ENCODE measurements around the gene SLC25A45. TPM values are rescaled to one million over a fixed set of nuclear protein-coding genes. Genes with fewer than 3 reads are reported as not detected.

The SLC25A45 gene
- polyA plus RNA-seq: 1 to 10 TPM; 2.4 to 6.0 TPM

- no peaks in the 10 kb centered on the region for H3K9me3 ChIP-seq (ENCODE audit: control insufficient read depth in 2 of 2, insufficient read depth in 1 of 2, low read depth in 1 of 2, low read length in 1 of 2)
- 0 to 1% methylated on average over 27 of the region's 27 CpGs for WGBS, 2 donors
- H3K27ac ChIP-seq (ENCODE audit: low read depth in 2 of 2, low read length in 1 of 2): peak within 1 kb of the TSS; percentile 98 to 100
- H3K36me3 ChIP-seq (ENCODE audit: control insufficient read depth in 2 of 2, insufficient read depth in 2 of 2, low read length in 1 of 2): no peaks in the 10 kb centered on the region
- H3K4me3 ChIP-seq (ENCODE audit: low read depth in 1 of 2, low read length in 2 of 2): peak within 1 kb of the TSS; percentile 44 to 45
- no peaks in the 10 kb centered on the region for H3K27me3 ChIP-seq (ENCODE audit: control insufficient read depth in 1 of 2, insufficient read depth in 2 of 2, low read length in 2 of 2)
- H3K4me1 ChIP-seq (ENCODE audit: control insufficient read depth in 2 of 2, insufficient read depth in 2 of 2, low read length in 1 of 2): peaks cover 2 to 25% of the 10 kb centered on the region in 2 donors
Observed at GRCh38 chr11:65382033-65382803, at the start of gene SLC25A45. Gene SLC25A45, minus strand, starts transcription at chr11:65382646. Its CDS starts 695 bp downstream, at chr11:65381951.

DNA sequence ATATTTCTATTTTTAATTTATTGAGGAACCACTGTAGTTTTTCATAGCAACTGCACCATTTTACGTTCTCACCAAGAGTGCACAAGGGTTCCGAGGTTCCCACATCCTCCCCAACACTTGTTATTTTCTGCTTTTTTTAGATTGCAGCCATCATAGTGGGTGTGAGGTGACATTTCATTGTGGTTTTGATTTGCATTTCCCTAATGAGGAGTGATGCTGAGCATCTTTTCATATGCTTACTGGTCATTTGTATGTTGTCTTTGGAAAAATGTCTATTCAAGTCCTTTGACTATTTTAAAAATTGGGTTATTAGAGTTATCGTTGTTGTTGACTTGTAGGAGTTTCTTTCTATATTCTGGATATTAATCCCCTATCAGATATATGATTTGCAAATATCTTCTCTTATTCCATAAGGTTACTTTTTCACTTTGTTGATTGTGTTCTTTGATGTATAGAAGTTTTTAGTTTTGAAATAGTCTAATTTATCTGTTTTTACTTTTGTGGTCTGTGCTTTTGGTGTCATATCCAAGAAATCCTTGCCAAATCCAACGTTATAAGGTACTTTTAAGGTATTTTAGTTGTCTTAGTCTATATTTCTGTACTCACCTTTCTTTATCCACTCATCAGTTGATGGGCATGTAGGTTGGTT is 49.1 kb upstream of the SLC25A45 start:
- Histone ChIP-seq H3K4me1 (ENCODE audit: control insufficient read depth in 2 of 2, insufficient read depth in 2 of 2, low read length in 1 of 2) (peaks cover 2 to 4% of the 10 kb centered on the region in 2 donors), H3K4me3 (ENCODE audit: low read depth in 1 of 2, low read length in 2 of 2) (no peak overlapping the region), H3K27ac (ENCODE audit: low read depth in 2 of 2, low read length in 1 of 2) (peak overlapping the region in 1 of 2 donors; percentile 42), H3K9me3 (ENCODE audit: control insufficient read depth in 2 of 2, insufficient read depth in 1 of 2, low read depth in 1 of 2, low read length in 1 of 2) (no peaks in the 10 kb centered on the region), H3K27me3 (ENCODE audit: control insufficient read depth in 1 of 2, insufficient read depth in 2 of 2, low read length in 2 of 2) (no peaks in the 10 kb centered on the region), H3K36me3 (ENCODE audit: control insufficient read depth in 2 of 2, insufficient read depth in 2 of 2, low read length in 1 of 2) (peaks cover 4 to 8% of the 10 kb centered on the region in 2 donors)
- 41 to 45% methylated on average over 4 of the region's 4 CpGs for WGBS, 2 donors

GRCh38 chr11:65430406-65431217 is 48.2 kb upstream of the SLC25A45 start:
- Histone ChIP-seq H3K27ac (ENCODE audit: low read depth in 2 of 2, low read length in 1 of 2) (peak overlapping the region; percentile 84 to 90), H3K4me1 (ENCODE audit: control insufficient read depth in 2 of 2, insufficient read depth in 2 of 2, low read length in 1 of 2) (peaks cover 2 to 4% of the 10 kb centered on the region in 2 donors), H3K36me3 (ENCODE audit: control insufficient read depth in 2 of 2, insufficient read depth in 2 of 2, low read length in 1 of 2) (peaks cover 3% of the 10 kb centered on the region in 2 donors), H3K27me3 (ENCODE audit: control insufficient read depth in 1 of 2, insufficient read depth in 2 of 2, low read length in 2 of 2) (no peaks in the 10 kb centered on the region), H3K9me3 (ENCODE audit: control insufficient read depth in 2 of 2, insufficient read depth in 1 of 2, low read depth in 1 of 2, low read length in 1 of 2) (no peaks in the 10 kb centered on the region), H3K4me3 (ENCODE audit: low read depth in 1 of 2, low read length in 2 of 2) (peak overlapping the region in 1 of 2 donors; percentile 41)
- WGBS, 2 donors: 31 to 35% methylated on average over 6 of the region's 6 CpGs

- H3K4me1 ChIP-seq (ENCODE audit: control insufficient read depth in 2 of 2, insufficient read depth in 2 of 2, low read length in 1 of 2): peaks cover 2 to 4% of the 10 kb centered on the region in 2 donors
Observed at GRCh38 chr11:65429724-65430405, 47.4 kb upstream of the SLC25A45 start.

GRCh38 chr11:65429068-65429681 is 46.7 kb upstream of the SLC25A45 start:
- WGBS, 2 donors: 8 to 10% methylated on average over 9 of the region's 9 CpGs
- no peaks in the 10 kb centered on the region for H3K27me3 ChIP-seq (ENCODE audit: control insufficient read depth in 1 of 2, insufficient read depth in 2 of 2, low read length in 2 of 2)
- H3K36me3 ChIP-seq (ENCODE audit: control insufficient read depth in 2 of 2, insufficient read depth in 2 of 2, low read length in 1 of 2): peaks cover 0 to 5% of the 10 kb centered on the region in 2 donors
- no peaks in the 10 kb centered on the region for H3K9me3 ChIP-seq (ENCODE audit: control insufficient read depth in 2 of 2, insufficient read depth in 1 of 2, low read depth in 1 of 2, low read length in 1 of 2)
- peak overlapping the region; percentile 29 to 37 for H3K4me3 ChIP-seq (ENCODE audit: low read depth in 1 of 2, low read length in 2 of 2)
- peak overlapping the region; percentile 76 to 81 for H3K27ac ChIP-seq (ENCODE audit: low read depth in 2 of 2, low read length in 1 of 2)
- H3K4me1 ChIP-seq (ENCODE audit: control insufficient read depth in 2 of 2, insufficient read depth in 2 of 2, low read length in 1 of 2): peaks cover 2 to 4% of the 10 kb centered on the region in 2 donors

More at GRCh38 chr11:65429724-65430405, 47.4 kb upstream of the SLC25A45 start:
- peaks cover 0 to 3% of the 10 kb centered on the region in 2 donors for H3K36me3 ChIP-seq (ENCODE audit: control insufficient read depth in 2 of 2, insufficient read depth in 2 of 2, low read length in 1 of 2)
- peak overlapping the region in 1 of 2 donors; percentile 41 for H3K4me3 ChIP-seq (ENCODE audit: low read depth in 1 of 2, low read length in 2 of 2)
- H3K27me3 ChIP-seq (ENCODE audit: control insufficient read depth in 1 of 2, insufficient read depth in 2 of 2, low read length in 2 of 2): no peaks in the 10 kb centered on the region
- H3K9me3 ChIP-seq (ENCODE audit: control insufficient read depth in 2 of 2, insufficient read depth in 1 of 2, low read depth in 1 of 2, low read length in 1 of 2): no peaks in the 10 kb centered on the region
- 5 to 10% methylated on average over 9 of the region's 9 CpGs for WGBS, 2 donors
- H3K27ac ChIP-seq (ENCODE audit: low read depth in 2 of 2, low read length in 1 of 2): peak overlapping the region; percentile 84 to 90

DNA sequence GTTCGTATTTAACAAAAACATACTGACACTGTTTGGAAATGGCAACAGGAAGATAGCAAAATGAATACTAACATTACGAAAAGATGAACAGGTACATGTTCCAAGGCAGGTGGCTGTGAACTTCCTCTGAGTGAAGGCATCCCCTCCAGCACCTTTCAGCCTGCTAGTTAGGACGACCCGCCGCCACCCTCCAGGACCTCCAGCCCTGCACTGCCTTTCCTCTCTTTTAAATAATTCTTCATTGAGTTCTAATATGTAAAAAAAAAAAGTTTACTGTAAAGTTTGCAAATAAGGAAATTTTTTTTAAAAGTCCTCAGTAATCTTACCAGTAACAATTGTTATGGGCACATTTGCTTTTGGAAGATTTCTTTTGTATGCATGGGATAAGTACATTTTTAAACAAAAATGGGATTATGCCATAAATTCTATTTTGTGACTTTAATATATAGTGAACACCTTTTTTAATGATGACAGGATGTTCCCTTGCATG is 46.2 kb upstream of the SLC25A45 start:
- 13 to 22% methylated on average over 5 of the region's 5 CpGs for WGBS, 2 donors

GRCh38 chr11:65427691-65428577 is 45.5 kb upstream of the SLC25A45 start:
- 8 to 19% methylated on average over 11 of the region's 11 CpGs for WGBS, 2 donors
- peak overlapping the region; percentile 24 to 100 for H3K4me3 ChIP-seq (ENCODE audit: low read depth in 1 of 2, low read length in 2 of 2)
- peaks cover 0 to 5% of the 10 kb centered on the region in 2 donors for H3K36me3 ChIP-seq (ENCODE audit: control insufficient read depth in 2 of 2, insufficient read depth in 2 of 2, low read length in 1 of 2)
- peaks cover 2 to 4% of the 10 kb centered on the region in 2 donors for H3K4me1 ChIP-seq (ENCODE audit: control insufficient read depth in 2 of 2, insufficient read depth in 2 of 2, low read length in 1 of 2)
- no peaks in the 10 kb centered on the region for H3K27me3 ChIP-seq (ENCODE audit: control insufficient read depth in 1 of 2, insufficient read depth in 2 of 2, low read length in 2 of 2)
- no peaks in the 10 kb centered on the region for H3K9me3 ChIP-seq (ENCODE audit: control insufficient read depth in 2 of 2, insufficient read depth in 1 of 2, low read depth in 1 of 2, low read length in 1 of 2)
- peak overlapping the region; percentile 70 to 96 for H3K27ac ChIP-seq (ENCODE audit: low read depth in 2 of 2, low read length in 1 of 2)

More for the DNA sequence above, 46.2 kb upstream of the SLC25A45 start:
- H3K4me3 ChIP-seq (ENCODE audit: low read depth in 1 of 2, low read length in 2 of 2): peak overlapping the region; percentile 9 to 100
- H3K27ac ChIP-seq (ENCODE audit: low read depth in 2 of 2, low read length in 1 of 2): peak overlapping the region; percentile 70 to 96
- H3K27me3 ChIP-seq (ENCODE audit: control insufficient read depth in 1 of 2, insufficient read depth in 2 of 2, low read length in 2 of 2): no peaks in the 10 kb centered on the region
- peaks cover 2 to 4% of the 10 kb centered on the region in 2 donors for H3K4me1 ChIP-seq (ENCODE audit: control insufficient read depth in 2 of 2, insufficient read depth in 2 of 2, low read length in 1 of 2)
- H3K36me3 ChIP-seq (ENCODE audit: control insufficient read depth in 2 of 2, insufficient read depth in 2 of 2, low read length in 1 of 2): peaks cover 0 to 5% of the 10 kb centered on the region in 2 donors
- H3K9me3 ChIP-seq (ENCODE audit: control insufficient read depth in 2 of 2, insufficient read depth in 1 of 2, low read depth in 1 of 2, low read length in 1 of 2): no peaks in the 10 kb centered on the region
